ENCODE results near the gene MYO1H. TPM values are rescaled to one million over a fixed set of nuclear protein-coding genes. Genes with fewer than 3 reads are reported as not detected.

Gene MYO1H
- total and polyA plus RNA-seq, 2 of the 8 experiments (the other 6 are each of a cell fraction or from before 2014, with no cell fraction given) = 0.03 TPM; not detected in 1

DNA sequence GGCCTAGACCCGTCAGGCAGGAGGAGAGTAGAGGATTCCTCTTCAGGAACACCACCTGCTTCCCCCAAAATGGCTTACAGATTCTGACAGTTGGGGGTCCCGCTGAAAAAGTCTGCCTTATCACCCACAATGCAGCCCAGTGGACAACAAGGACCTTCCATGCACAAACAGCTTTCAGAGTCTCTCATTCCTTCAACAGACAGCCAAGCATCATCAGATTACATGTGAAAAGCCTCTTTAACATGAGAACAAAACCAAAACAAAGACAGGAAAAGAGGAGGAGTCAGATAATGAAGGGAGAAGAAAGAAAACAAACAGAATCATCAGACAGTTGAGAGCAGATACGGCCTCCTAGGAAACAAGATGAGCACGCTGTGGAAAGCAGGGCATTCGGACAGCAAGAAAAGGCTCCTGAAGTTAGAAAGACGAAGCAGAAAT lies 111.1 kb downstream of the MYO1H start (continued):
- TF ChIP-seq RBBP5 (IDR thresholded peaks at IDR 0.05; ENCODE audit: borderline replicate concordance, low read depth, low read length) (no peak), MAFK (IDR thresholded peaks at IDR 0.05; ENCODE audit: low read depth, low read length) (no peak), TCF12 (IDR thresholded peaks at IDR 0.05; ENCODE audit: low read depth, low read length) (no peak), EGR1 (IDR thresholded peaks at IDR 0.05; ENCODE audit: borderline replicate concordance, low read depth, low read length) (no peak), HDAC6 (IDR thresholded peaks at IDR 0.05; ENCODE audit: low read depth, low read length) (no peak), SAP30 (IDR thresholded peaks at IDR 0.05; ENCODE audit: insufficient read depth, insufficient replicate concordance, low read length) (peak; percentile 27), TBP (IDR thresholded peaks at IDR 0.05; ENCODE audit: low read depth, low read length) (peak; percentile 81), POLR2AphosphoS5 (IDR thresholded peaks at IDR 0.05; ENCODE audit: low read depth, low read length) (peak; percentile 45; the same call in 1 of the 2 replicates), TAF7 (optimal IDR thresholded peaks at IDR 0.05; ENCODE audit: borderline replicate concordance, low read depth, low read length) (peak; percentile 50), PHF8 (conservative IDR thresholded peaks at IDR 0.05; ENCODE audit: low read depth, low read length) (no peak), SIRT6 (IDR thresholded peaks at IDR 0.05; ENCODE audit: low read length) (no peak), CTBP2 (IDR thresholded peaks at IDR 0.05; ENCODE audit: borderline replicate concordance, insufficient read depth, insufficient read length, low read length) (no peak), SIN3A (conservative IDR thresholded peaks at IDR 0.05 in 1 of 2, IDR thresholded peaks at IDR 0.05 in 1 of 2; ENCODE audit: low read depth in 1 of 2, low read length in 2 of 2) (peak in 1 of 2 experiments; percentile 60; a peak in 1 of 4 replicates), BRCA1 (IDR thresholded peaks at IDR 0.05; ENCODE audit: low read depth, low read length) (no peak), KDM4A (IDR thresholded peaks at IDR 0.05; ENCODE audit: low read depth, low read length, severe bottlenecking) (no peak), EZH2 (IDR thresholded peaks at IDR 0.05; ENCODE audit: low read depth, low read length, severe bottlenecking) (no peak), KDM1A (IDR thresholded peaks at IDR 0.05; ENCODE audit: borderline replicate concordance, low read length) (no peak), BCL11A (IDR thresholded peaks at IDR 0.05; ENCODE audit: low read depth in 2 of 2, low read length in 2 of 2) (no peak), YY1 (IDR thresholded peaks at IDR 0.05; ENCODE audit: low read depth, low read length) (0 out of 2 replicates have a peak, but pooled peaks have one; percentile 69)
- TF ChIP-seq, protein P1, sequence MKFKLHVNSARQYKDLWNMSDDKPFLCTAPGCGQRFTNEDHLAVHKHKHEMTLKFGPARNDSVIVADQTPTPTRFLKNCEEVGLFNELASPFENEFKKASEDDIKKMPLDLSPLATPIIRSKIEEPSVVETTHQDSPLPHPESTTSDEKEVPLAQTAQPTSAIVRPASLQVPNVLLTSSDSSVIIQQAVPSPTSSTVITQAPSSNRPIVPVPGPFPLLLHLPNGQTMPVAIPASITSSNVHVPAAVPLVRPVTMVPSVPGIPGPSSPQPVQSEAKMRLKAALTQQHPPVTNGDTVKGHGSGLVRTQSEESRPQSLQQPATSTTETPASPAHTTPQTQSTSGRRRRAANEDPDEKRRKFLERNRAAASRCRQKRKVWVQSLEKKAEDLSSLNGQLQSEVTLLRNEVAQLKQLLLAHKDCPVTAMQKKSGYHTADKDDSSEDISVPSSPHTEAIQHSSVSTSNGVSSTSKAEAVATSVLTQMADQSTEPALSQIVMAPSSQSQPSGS (IDR thresholded peaks at IDR 0.05; ENCODE audit: low read length) = no peak
